SK-N-SH treated with all-trans-retinoic acid at 6 μM for 48 hours (cell line): ENCODE results near the gene C4orf51.

Source experiments
- ATAC-seq: fragments of 200-7000 bp; cut with Tn5 transposase; 3 replicates; pipeline ENCODE4 v1.9.1; 2020; ENCODE audit warnings: mild to moderate bottlenecking, moderate library complexity
- BACH2 ChIP-seq: fragments of 250-450 bp; sonication (Bioruptor Pico); IDR thresholded peaks from 2 replicates; pipeline ENCODE4 v1.9.0; 2021; ENCODE audit warnings: mild to moderate bottlenecking, borderline replicate concordance
- CREB5 ChIP-seq: fragments of 250-450 bp; sonication (Bioruptor Pico); IDR thresholded peaks from 2 replicates; pipeline ENCODE4 v1.5.1; 2020; ENCODE audit warnings: low read depth, mild to moderate bottlenecking, moderate library complexity
- CSDC2 ChIP-seq: fragments of 250-450 bp; sonication (Bioruptor Pico); IDR thresholded peaks from 2 replicates; pipeline ENCODE4 v1.5.0; 2020; ENCODE audit warnings: mild to moderate bottlenecking, moderate library complexity
- ESRRG ChIP-seq: fragments of 250-450 bp; sonication (Bioruptor Pico); IDR thresholded peaks from 2 replicates; pipeline ENCODE4 v1.6.1; 2021; ENCODE audit warnings: mild to moderate bottlenecking
- ISL1 ChIP-seq: fragments of 250-450 bp; sonication (Bioruptor Pico); IDR thresholded peaks from 2 replicates; pipeline ENCODE4 v2.1.2; 2022; ENCODE audit warnings: mild to moderate bottlenecking, moderate library complexity
- OSR1 ChIP-seq: fragments of 250-450 bp; sonication (Bioruptor Pico); IDR thresholded peaks from 2 replicates; pipeline ENCODE4 v1.8.0; 2022; ENCODE audit warnings: moderate library complexity, mild to moderate bottlenecking, inconsistent platforms
- PPARA ChIP-seq: fragments of 250-450 bp; sonication (Bioruptor Pico); IDR thresholded peaks from 2 replicates; pipeline ENCODE4 v1.5.0; 2020; ENCODE audit warnings: mild to moderate bottlenecking, borderline replicate concordance
- SNAI2 ChIP-seq: fragments of 250-450 bp; sonication (Bioruptor Pico); IDR thresholded peaks from 2 replicates; pipeline ENCODE4 v1.5.0; 2020; ENCODE audit warnings: mild to moderate bottlenecking, moderate library complexity
- TOX ChIP-seq: fragments of 250-450 bp; sonication (Bioruptor Pico); IDR thresholded peaks from 2 replicates; pipeline ENCODE4 v1.8.0; 2021; ENCODE audit warnings: mild to moderate bottlenecking, moderate library complexity, borderline replicate concordance
- TSHZ2 ChIP-seq: fragments of 250-450 bp; sonication (Bioruptor Pico); IDR thresholded peaks from 2 replicates; pipeline ENCODE4 v1.5.0; 2020; ENCODE audit warnings: mild to moderate bottlenecking, moderate library complexity
- ZC3H10 ChIP-seq: fragments of 250-450 bp; sonication (Bioruptor Pico); IDR thresholded peaks from 2 replicates; pipeline ENCODE4 v1.5.1; 2021; ENCODE audit warnings: mild to moderate bottlenecking, moderate library complexity
- ZFP3 ChIP-seq: fragments of 250-450 bp; sonication (Bioruptor Pico); IDR thresholded peaks from 2 replicates; pipeline ENCODE4 v1.5.0; 2020; ENCODE audit warnings: mild to moderate bottlenecking, moderate library complexity
- ZNF565 ChIP-seq: fragments of 450-650 bp; formaldehyde crosslinking; conservative IDR thresholded peaks from 2 replicates; pipeline ENCODE4 v1.5.0; 2020; ENCODE audit warnings: low read depth, mild to moderate bottlenecking, moderate library complexity
- TF ChIP-seq, protein P1 (sequence below): fragments of 250-450 bp; sonication (Bioruptor Pico); IDR thresholded peaks from 2 replicates; pipeline ENCODE4 v1.5.1; 2021; ENCODE audit warnings: mild to moderate bottlenecking, moderate library complexity
- TF ChIP-seq, protein P2 (sequence below): fragments of 250-450 bp; sonication (Bioruptor Pico); IDR thresholded peaks from 2 replicates; pipeline ENCODE4 v1.8.0; 2020; ENCODE audit warnings: mild to moderate bottlenecking, moderate library complexity, borderline replicate concordance

Gene C4orf51

GRCh38 chr4:145774473-145774872, 94.5 kb downstream of the C4orf51 start:
- ATAC-seq = no peak
- TF ChIP-seq ZC3H10 (no peak), PPARA (CRISPR knock-in tag) (no peak), ZFP3 (no peak), TOX (CRISPR knock-in tag) (no peak), TSHZ2 (CRISPR knock-in tag) (no peak), SNAI2 (no peak), ISL1 (CRISPR knock-in tag) (no peak), BACH2 (CRISPR knock-in tag) (no peak)

DNA sequence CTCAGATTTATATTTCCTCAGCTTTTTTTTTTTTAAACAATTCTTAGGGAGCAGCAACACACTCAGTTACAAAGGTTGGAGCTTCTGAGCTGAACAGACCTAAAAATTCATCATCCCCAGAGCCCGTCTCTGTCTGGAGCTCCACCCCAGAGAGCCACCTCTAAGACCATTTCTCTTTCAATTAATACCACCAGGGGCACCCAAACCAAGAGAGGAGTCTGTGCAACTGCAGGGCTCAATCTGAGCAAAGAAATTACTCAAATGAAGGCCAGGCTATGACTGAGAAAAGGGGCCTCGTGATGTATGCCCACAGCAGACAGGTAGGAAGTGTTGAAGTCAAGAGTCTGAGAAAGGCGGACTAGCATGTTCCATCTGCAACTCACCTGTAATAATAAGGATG, 95.5 kb downstream of the C4orf51 start:
- TF ChIP-seq, protein P1, sequence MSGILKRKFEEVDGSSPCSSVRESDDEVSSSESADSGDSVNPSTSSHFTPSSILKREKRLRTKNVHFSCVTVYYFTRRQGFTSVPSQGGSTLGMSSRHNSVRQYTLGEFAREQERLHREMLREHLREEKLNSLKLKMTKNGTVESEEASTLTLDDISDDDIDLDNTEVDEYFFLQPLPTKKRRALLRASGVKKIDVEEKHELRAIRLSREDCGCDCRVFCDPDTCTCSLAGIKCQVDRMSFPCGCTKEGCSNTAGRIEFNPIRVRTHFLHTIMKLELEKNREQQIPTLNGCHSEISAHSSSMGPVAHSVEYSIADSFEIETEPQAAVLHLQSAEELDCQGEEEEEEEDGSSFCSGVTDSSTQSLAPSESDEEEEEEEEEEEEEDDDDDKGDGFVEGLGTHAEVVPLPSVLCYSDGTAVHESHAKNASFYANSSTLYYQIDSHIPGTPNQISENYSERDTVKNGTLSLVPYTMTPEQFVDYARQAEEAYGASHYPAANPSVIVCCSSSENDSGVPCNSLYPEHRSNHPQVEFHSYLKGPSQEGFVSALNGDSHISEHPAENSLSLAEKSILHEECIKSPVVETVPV (CRISPR knock-in tag) = no peak
- TF ChIP-seq CREB5 = no peak
- TF ChIP-seq, protein P2, sequence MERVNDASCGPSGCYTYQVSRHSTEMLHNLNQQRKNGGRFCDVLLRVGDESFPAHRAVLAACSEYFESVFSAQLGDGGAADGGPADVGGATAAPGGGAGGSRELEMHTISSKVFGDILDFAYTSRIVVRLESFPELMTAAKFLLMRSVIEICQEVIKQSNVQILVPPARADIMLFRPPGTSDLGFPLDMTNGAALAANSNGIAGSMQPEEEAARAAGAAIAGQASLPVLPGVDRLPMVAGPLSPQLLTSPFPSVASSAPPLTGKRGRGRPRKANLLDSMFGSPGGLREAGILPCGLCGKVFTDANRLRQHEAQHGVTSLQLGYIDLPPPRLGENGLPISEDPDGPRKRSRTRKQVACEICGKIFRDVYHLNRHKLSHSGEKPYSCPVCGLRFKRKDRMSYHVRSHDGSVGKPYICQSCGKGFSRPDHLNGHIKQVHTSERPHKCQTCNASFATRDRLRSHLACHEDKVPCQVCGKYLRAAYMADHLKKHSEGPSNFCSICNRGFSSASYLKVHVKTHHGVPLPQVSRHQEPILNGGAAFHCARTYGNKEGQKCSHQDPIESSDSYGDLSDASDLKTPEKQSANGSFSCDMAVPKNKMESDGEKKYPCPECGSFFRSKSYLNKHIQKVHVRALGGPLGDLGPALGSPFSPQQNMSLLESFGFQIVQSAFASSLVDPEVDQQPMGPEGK (CRISPR knock-in tag) = no peak
- ATAC-seq = no peak

DNA sequence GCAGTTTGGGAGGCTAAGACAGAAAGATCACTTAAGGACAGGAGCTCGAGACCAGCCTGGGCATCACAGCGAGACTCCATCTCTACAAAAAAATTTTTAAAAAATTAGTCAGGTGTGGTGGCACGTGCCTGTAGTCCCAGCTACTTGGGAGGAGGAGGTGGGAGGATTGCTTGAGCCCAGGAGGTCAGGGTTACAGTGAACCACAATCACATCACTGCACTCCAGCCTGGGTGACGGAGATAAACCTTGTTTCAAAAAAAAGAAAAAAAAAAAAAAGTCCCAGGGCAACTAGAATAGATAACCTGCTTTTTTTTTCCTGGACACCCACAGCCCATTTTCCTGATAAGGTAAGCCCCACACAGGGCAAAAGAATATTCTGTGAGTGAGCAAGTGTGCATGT, 96.3 kb downstream of the C4orf51 start:
- ATAC-seq = no peak
- no peak for TF ChIP-seq PPARA (CRISPR knock-in tag)
- no peak for TF ChIP-seq OSR1
- no peak for TF ChIP-seq ZFP3
- no peak for TF ChIP-seq ESRRG (CRISPR knock-in tag)
- TF ChIP-seq SNAI2 = no peak
- no peak for TF ChIP-seq ISL1 (CRISPR knock-in tag)
- TF ChIP-seq ZNF565 = no peak
- TF ChIP-seq TOX (CRISPR knock-in tag) = no peak
- TF ChIP-seq BACH2 (CRISPR knock-in tag) = no peak

GRCh38 chr4:145779319-145779801, 99.4 kb downstream of the C4orf51 start:
- no peak for ATAC-seq
- TF ChIP-seq ZFP3 = no peak
- no peak for TF ChIP-seq TOX (CRISPR knock-in tag)
- TF ChIP-seq ZC3H10 = no peak
- TF ChIP-seq, protein P1 (CRISPR knock-in tag) = no peak
- TF ChIP-seq CREB5 = no peak

DNA sequence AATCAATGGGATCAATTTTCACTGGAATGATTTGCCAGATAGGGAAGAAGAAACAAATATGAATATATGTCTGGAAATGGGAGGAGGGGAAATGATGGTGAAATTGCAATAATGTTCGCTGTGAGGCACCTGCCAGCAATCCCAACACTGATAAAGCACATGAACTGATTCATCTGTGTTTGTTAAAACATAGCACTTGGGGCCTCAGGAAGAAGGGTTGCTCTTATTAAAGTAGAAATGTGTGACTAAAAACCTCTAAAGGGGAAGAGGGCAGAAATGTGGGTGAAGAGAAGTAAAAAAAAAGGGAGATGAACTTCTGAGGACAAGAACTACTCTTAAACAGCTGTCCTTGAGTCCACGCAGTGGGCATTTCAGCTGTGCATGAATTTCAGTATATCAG, 101.4 kb downstream of the C4orf51 start:
- no peak for ATAC-seq
- TF ChIP-seq ISL1 (CRISPR knock-in tag) (no peak), CSDC2 (CRISPR knock-in tag) (no peak)
